GM19463 (cell line): ENCODE data around the gene BRD9.
"Not testable (repeated sequence)": the region's sequence is repeated elsewhere in the genome, so short reads cannot be mapped to it uniquely, and the experiment has no call there.

Source experiments
- ATAC-seq: cut with Tn5 transposase; IDR thresholded peaks from one replicate; pipeline ENCODE4 v1.9.1; 2021; ENCODE audit warnings: mild to moderate bottlenecking, moderate library complexity; ENCODE audit not compliant: unreplicated experiment

The BRD9 gene

DNA sequence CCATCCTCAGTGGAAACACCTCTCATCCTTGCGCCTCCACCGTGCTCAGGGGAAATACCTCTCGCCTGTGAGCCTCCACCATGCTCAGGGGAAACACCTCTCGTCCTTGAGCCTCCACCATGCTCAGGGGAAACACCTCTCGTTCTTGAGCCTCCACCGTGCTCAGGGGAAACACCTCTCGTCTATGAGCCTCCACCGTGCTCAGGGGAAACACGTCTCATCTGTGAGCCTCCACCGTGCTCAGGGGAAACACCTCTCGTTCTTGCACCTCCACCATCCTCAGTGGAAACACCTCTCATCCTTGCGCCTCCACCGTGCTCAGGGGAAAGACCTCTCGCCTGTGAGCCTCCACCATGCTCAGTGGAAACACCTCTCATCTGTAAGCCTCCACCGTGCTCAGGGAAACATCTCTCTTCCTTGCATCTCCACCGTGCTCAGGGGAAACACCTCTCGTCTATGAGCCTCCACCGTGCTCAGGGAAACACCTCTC lies 46.0 kb downstream of the BRD9 start:
- not testable (repeated sequence) for ATAC-seq

GRCh38 chr5:845676-846601 lies 46.7 kb downstream of the BRD9 start:
- not testable (repeated sequence) for ATAC-seq

GRCh38 chr5:845031-845675 lies 47.4 kb downstream of the BRD9 start:
- ATAC-seq: not testable (repeated sequence)

DNA sequence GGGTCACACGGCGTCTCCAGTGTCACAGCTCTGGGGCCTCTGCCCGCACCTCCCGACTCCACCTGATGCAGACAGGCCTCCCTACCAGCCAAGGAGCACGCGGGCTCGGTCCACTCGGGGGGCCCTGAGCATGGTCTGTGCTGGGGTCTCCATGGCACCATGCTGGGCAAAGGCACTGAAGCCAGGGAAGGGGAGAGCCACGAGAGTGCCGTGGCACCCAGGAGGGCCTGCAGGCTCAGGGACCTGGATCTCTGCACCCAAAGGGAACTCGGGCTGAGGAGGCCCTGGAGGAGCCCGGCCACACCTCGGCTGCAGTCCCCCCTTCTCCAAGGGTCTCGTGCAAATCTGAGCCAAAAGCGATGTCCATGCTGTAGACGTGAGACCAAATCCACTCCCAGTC lies 48.2 kb downstream of the BRD9 start:
- ATAC-seq: not testable (repeated sequence)

DNA sequence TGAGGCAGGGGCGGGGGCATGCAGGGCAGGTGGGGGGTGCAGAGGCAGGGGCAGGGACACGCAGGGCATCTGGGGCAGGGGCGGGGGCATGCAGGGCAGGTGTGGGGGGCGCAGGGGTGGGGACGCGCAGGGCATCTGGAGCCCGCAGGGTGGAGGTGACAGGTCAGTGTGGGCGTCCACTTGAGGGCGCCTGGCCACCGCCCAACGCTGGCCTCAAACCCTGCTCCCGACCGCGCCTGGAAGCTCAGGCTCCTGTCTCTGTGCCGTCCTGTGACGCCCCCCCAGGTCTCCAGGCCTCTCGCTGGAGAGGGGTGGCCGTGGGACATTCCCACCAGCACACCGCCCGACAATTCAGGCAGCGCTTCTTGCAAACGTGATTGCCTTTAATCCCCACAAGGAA lies 48.7 kb downstream of the BRD9 start:
- ATAC-seq: not testable (repeated sequence)

DNA sequence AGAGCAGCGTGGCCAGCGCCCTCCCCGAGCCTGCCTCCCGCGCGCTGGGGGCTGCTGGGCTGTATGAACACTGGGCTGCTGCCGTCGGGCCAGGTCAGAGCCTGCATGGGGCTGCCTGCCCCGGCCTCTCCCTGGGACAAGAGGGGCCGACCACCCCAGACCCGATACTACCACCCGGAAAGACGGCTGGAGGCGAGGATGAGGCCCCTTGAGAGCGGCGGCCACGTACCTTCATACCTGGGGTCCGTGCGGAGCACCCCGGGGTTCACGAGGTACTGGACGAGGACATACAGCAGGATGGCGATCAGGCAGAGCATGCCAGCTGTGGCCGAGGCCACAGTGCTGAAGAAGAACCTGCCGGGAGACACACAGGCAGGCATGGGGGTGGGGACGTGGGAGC lies 49.2 kb downstream of the BRD9 start:
- not testable (repeated sequence) for ATAC-seq

GRCh38 chr5:842402-843221 lies 50.0 kb downstream of the BRD9 start:
- not testable (repeated sequence) for ATAC-seq

DNA sequence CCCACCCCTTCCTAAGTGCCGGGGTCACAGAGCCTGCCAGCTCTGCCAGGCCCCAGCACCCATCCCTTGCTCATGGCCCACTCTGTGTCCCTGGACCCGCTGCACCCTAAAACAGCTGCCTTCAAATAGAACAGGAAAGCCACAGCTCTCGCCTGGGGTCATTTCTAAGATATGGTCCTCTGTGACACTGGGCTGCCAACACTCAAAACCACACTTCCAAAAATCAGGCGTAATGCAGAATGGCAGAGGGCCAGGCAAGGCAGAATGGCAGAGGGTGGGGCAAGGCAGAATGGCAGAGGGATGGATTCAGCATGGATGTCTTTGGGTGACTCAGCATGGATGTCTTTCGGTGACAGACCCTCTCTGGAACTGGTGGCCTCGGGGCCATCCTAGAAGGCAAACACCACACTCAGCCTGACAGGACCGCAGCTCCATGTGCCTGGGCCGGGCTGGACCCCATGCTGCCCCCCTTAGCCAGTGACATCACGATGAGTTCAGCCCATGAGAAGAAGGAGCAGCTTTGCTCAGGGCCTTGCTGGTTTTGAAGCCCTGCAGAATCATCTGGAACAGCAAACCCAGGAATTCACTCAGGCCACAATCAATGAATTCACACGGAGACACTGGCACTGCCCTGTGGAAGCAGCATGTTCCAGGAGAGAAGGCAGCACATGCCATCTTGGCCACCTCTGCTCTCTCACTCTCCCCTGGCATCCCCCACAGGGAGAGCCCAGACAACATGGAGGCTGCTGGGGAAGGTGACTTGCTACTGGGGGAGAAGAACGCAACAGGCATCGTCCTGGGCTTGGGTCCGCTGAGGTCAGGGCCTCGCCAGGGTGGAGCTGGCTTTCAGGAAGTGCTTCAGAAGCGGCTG lies 50.8 kb downstream of the BRD9 start:
- not testable (repeated sequence) for ATAC-seq

- not testable (repeated sequence) for ATAC-seq
These were observed 51.6 kb downstream of the BRD9 start for GRCh38 chr5:840974-841435.

- ATAC-seq: not testable (repeated sequence)
These were observed 52.3 kb downstream of the BRD9 start for GRCh38 chr5:840118-840973.

- not testable (repeated sequence) for ATAC-seq
These were observed 54.2 kb downstream of the BRD9 start for GRCh38 chr5:838431-838851.

DNA sequence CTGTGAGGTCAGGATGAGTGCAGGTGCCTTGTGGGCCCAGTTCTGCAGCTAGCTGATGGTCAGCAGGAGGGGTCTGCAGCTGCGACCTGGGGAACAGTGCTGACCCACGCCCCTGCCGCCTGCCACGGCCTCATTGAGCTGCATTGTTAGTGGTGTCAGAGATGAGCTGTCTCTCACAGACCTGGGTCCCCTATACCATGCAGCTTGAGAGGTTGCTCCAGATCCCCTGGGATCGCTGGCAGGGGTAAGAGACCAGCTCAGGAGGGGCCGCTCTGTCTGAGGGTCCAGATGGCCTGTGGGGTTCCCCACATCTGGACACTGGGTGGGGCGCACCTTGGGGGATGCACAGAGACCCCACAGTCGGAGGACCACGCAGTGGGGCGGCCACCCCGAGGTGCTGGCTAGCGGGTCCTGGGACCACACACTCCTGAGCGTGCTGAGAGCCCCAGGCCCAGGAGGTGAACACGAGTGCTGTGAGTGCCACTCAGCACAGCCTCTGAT lies 54.9 kb downstream of the BRD9 start:
- not testable (repeated sequence) for ATAC-seq

GRCh38 chr5:835933-836612 lies 56.5 kb downstream of the BRD9 start:
- not testable (repeated sequence) for ATAC-seq

GRCh38 chr5:834013-834412 lies 58.6 kb downstream of the BRD9 start:
- ATAC-seq: not testable (repeated sequence)

DNA sequence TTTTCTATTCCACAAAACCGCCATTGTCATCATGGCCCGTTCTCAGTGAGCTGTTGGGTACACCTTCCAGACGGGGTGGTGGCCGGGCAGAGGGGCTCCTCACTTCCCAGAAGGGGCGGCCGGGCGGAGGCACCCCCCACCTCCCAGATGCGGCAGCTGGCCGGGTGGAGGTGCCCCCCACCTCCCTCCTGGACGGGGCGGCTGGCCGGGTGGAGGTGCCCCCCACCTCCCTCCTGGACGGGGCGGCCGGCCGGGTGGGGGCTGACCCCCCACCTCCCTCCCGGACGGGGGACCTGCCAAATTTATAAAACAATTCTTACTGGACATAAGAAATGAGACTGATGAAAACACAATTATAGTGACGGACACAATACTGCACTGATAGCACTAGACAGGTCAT lies 64.4 kb downstream of the BRD9 start:
- ATAC-seq: not testable (repeated sequence)

DNA sequence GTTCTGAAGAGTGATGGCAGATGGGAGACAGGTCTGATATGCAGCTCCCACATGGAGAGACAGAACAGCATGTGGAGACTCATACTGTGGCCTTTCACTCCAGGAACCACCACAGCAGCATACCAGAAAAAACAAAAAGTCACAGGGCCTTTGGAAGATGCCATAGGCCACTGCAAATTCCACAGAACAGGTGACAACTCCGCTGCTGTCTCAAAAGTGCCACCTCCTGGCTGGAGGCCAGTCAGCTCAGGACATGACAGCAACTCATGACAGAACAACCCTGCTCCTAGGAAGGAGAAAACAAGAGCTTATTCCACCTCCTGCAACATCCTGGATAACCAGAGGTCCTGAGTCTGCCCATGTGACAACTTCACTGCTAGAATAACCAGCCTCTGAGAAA lies 67.1 kb downstream of the BRD9 start:
- ATAC-seq: not testable (repeated sequence)

DNA sequence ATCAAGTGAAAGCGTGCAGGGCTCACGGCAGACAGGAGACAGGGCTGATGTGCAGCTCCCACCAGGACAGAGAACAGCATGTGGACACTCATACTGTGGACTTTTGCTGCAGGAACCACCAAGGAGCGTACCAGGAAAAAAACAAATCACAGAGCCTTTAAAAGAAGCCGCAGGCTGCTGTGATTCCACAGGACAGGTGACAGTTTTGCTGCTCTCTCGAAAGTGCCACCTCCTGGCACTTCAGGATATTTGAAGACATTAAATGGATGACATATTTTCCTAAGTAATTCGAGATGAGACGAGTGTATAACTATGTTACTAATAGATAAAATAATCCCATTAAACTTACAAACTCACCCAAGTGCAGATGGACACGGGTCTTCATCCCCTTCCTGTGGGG lies 71.1 kb downstream of the BRD9 start:
- no peak for ATAC-seq

- no peak for ATAC-seq
These were observed 72.4 kb downstream of the BRD9 start for GRCh38 chr5:820245-820644.
